HG03575 (cell line): ENCODE measurements around the gene DCDC1.

Experiments used
- ATAC-seq: cut with Tn5 transposase; IDR thresholded peaks from one replicate; pipeline ENCODE4 v1.9.1; 2021; ENCODE audit not compliant: unreplicated experiment, insufficient number of reproducible peaks, low FRiP score; ENCODE audit errors: extremely low read depth

Gene DCDC1

DNA sequence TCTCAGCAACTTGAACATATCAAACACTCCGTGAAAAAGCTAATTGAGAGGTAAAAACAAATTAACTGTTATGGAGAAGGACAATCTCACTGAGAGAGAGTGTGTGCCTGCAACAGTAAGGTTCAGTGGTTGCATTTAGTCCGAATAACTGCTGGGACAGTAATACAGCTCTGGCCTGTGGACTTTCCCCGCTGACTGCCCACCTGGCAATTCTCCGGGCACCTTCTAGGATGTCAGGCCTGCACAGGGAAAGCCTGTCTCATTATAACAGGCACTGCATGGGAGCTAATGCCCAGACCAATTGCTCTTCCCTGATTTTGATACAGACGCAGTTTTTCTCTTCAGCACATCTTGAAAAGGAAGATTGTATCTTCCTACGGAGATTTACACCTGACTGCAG, 251.0 kb downstream of the DCDC1 start:
- ATAC-seq = no peak

DNA sequence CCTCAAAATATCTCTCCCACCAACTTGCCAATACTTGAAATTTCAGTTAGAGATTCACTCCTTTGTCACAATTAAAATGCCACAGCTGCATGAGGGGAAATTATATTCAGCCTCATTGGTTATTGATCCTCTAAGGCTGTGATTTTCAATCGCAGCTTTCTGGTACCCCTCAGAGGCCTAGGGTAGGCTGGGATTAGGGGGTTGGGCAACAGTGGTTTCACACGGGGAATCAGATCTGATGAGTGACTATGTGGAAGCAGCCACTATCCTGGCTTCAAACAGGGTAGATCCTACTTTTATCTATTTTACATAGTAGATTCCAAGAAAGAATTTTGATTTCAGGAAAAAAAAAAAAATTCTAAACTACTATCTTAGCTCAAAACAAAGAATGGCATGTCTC, 252.5 kb downstream of the DCDC1 start:
- no peak for ATAC-seq

DNA sequence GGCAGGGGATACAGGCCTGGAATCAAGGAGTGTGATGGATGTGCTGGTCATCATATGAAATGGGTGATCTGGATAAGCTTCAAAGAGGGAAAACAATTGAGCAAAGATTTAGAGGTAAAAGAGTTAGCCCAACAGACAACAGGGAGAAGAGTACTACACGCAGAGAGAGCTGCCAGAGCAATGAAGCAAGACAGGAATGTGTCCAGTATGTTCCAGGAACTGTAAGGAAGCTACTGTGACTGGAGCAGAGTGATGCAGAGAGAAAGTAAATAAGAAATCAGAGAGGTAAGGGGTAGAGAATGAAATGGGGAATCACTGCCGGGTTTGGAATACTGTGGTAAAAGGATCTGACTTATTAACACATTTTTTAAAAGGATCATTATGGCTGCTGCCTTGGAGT, 255.1 kb downstream of the DCDC1 start:
- ATAC-seq = no peak

DNA sequence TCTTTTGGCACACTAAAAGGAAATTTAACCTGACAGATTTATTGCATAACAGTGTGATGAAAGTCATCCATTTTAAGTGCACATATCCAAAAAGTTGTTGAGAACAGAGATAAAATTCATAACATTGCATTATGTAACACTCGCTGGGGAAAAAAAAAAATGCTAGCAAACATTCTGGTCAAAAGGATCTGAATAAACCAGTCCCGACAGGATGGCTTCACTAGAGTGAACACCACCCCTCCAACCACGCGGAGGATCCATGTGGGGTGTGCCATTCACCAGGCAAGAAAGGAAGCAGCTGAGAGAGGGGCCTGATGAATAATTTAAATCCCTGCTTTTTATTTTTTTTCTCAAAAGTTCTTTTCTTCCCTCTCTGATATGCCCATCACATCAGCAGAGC, 258.7 kb downstream of the DCDC1 start:
- no peak for ATAC-seq

DNA sequence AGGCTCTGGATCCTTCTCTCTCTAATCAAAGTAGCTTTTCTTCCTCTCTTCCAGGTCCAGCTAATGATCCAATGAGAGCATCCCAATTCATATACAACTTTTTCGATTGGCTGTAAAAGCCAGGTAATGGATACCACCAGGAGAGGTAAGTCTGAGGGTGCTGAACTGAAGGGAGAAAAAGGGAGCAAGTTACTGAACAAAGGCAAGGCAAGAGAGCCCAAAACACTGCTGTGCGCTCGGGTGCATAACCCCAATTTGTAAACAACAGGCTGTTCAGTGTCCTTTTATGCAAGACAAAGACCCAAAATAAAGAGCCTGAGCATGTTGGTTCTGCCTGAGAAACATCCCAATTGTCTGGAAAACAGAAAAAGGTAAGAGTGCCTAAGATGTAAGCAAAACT, 260.1 kb downstream of the DCDC1 start:
- ATAC-seq = no peak

DNA sequence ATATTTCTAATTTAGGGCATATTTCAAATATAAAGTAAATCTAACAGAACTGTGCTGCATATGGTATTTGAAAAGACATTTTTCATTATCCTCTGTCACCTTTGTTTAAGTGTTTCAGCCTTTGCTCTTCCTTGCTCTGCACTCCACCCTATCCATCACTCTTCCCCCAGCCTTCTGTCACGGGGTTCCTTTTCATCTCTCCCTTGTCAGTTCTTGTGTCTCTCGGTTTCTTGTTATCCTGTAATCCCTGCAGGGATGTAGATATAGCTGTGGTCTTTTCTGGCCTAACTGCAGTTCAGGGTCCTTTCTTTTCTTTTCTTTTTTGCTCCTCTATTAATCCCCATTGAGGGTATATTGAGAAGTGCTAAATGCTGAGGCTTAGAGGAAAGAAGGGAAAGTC, 261.9 kb downstream of the DCDC1 start:
- ATAC-seq = no peak

DNA sequence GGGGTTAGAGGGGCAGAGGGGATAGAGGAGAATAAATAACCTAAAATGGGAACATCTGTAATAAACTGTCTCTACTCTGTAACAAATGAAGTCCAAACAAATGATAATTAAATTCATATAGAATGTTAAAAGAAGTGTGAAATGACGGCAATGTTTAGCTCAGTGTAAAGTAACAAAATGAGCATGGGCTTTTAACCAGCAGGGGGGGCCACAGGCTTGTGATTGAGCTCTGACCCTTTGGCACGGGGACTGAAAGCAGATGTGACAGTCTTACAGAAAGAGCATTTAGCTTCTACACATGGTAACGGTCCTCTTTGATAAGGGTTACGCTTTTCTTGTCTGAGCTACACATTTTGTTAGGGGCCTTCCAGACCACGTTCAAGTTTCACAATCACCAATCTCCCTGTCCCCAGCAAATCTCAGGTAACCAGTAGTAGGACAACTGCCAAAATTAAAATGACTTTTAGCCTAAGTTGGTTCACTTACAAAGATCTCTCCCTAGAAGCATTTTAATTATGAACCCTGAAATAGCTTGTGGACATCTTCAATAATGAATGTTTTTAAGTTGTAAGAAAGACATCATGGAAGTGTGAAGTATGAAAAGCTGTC, 262.5 kb downstream of the DCDC1 start:
- no peak for ATAC-seq

DNA sequence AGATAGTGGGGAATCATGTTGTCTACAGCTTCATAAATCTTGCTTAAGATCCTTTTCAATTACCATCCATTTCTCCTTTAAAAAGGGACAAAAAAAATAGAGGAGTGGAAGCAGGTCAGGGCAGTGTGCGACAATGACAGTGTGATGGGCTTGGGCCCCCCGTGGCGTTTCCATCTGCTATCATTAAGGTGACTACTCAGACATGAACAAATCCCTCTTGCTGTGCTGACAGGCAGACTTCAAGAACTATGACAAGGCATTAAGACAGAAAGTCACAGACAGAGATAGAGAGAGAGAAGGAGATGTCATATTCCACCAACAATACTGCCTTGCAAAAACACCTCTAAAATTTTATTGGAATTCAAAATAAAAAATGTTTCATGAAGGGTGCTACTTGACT, 263.2 kb downstream of the DCDC1 start:
- no peak for ATAC-seq

DNA sequence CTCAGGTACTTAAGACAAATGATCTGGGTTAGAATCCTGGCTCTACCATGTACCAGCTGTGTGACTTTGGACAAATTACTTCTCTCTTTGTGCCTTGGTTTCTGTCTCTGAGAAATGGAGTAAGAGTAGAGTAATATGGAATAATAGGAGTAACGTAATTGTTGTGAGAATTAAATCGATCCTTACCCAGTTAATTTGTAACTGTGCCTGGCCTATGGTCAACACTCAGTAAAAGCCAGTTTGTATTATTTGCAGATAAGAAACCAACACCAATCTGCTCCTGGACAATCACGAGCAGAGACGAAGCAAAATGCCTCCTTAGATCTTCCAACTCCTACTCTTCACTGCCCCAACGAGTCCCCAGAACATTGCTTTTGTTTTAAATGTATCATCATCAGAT, 266.7 kb downstream of the DCDC1 start:
- ATAC-seq = no peak

DNA sequence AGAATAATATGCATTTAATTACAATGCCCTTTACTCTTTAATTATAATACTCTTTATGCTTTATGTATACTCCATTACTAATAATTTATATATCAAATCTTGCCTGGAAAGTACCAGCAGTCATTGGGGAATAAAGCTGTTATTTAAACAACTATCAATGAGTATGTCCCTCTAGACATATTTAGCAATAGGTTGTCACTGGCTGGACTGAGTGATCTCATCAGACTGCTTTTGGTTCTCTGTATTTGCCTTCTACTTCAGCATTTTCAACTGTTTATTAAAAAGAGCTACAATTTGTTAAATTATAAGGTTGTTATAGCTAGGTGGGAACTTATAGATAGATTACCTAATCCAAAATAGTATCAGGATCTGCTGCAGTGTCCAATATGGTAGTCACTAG, 267.2 kb downstream of the DCDC1 start:
- no peak for ATAC-seq

DNA sequence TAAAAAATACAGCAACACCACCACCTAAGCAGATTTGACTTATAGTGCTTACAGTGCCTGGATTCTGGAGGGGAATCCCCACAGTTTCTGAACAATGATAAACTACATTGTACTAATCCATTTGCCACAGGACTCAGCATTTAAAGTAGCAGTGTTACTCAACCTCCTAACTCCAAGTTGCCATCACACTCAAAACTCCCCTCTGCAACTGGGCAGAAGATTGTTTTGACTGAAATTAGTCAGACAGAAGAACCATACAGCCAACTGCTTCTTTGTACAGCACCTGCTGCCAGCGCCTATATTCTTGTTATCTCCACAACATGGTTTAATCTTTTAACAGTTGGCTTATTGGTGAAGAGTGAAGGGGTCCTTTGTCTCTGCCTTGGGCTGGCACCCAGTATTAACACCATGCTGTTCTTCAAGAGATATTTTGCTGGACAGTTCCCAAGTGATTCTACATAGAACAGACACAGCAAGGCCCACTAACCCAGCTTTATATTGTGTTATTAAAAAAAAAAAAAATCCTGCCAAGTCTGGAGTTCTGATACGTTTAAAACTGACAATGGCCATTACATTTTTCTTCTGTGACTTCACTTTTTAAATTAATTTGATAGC, 273.2 kb downstream of the DCDC1 start:
- ATAC-seq = no peak

DNA sequence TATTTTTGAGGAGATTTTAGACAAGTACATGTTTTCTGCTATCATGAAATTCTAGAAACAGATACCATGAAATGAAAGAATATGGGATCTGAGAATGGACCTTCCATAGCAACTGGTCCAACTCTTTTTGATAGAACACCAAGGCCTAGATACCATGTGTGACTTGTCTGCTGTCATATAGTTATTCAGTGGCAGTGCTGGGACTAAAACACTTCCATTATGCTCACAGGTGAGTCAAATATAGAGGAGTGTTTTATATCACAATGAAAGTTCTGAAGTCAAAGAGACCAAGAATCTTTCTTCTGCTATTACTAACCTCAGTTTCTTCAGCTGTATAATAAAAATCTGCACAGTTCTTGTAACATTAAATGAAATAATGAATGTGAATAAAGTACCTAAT, 276.9 kb downstream of the DCDC1 start:
- ATAC-seq = no peak

DNA sequence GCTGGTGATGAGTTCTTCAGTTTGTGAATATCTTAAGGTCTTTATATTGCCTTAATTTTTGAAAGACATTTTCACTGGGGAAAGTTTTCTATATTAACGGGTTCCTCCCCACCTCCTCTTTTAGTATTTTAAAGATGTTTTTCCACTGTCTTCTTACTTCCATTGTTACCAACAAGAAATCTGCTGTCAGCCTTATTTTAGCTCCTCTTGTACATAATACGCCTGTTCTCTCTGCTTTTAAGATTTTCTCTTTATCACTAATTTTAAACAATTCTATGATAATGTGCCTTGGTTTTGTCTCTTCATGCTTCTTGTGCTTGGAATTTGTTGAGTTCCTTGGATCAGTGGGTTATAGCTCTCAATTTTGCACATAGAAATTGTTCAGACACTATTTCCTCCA, 280.4 kb downstream of the DCDC1 start:
- no peak for ATAC-seq

DNA sequence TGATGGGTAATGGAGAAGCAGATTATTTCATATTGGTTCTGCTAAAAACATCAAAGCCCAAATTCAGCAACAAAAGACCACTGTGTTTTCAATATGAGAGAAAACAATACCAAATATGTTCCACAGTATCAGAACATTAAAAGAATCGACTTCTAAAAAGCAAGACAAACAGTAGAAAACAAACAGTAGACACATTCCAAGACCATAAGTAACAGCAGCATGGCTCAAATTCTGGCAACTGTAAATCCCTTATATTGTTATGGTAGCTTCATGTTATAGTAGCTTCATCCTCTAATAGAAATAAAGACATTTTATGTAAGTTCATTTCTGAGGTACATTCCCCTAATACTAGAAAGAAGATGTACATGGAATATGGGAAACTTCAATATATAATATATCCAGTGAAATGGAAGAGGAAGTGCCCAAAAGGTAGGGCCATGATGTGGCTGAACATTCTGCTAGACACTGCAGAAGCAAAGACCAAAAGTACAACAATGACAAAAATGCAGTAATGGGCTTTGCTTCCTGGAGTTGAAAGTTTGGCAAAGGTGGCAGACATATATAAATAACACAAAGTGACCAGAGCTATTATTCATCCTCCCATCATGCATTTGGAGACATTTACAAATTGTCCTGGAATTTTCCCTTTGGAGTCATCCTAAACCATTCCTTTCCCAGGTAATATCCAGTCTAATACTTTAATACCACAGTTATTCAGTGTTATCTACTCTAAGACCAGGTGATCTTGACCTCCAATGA, 299.9 kb downstream of the DCDC1 start:
- no peak for ATAC-seq

DNA sequence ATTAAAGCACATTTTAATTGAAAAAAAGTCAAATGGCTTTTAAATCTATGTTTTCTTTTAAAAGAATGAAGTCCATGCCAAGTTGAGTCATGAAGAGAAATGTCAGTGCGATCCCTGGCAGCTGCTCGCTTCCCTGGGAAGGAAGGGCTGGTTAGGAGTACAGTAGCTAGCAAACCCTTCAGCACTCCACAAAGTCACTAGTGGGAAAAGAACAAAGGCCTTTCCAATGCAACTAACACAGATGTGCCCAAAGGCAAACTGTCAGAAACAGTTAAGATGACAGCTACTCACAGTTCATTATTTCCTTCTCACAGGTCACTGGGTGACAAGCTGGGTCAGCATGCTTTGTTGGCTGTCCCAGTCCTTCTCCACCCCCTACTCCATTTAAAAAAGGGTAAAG, 308.7 kb downstream of the DCDC1 start:
- ATAC-seq = no peak

DNA sequence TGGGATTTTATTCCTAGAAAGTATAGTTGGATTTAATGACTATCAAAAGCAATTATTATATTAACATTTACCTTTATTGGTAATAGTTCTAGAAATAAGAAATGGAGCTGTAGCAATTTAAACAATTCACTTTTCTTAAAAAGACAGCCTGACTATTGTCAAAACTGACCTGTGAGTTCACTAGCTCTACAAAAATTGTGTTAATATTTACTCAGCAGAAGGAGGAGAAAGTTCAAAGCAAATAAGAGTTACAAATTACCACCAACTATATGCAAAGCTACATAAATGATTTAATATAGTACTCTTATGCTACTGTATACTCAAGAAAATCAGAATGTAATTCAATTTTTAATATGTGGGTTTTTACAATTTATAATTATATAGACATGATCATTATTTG, 310.0 kb downstream of the DCDC1 start:
- ATAC-seq = no peak

DNA sequence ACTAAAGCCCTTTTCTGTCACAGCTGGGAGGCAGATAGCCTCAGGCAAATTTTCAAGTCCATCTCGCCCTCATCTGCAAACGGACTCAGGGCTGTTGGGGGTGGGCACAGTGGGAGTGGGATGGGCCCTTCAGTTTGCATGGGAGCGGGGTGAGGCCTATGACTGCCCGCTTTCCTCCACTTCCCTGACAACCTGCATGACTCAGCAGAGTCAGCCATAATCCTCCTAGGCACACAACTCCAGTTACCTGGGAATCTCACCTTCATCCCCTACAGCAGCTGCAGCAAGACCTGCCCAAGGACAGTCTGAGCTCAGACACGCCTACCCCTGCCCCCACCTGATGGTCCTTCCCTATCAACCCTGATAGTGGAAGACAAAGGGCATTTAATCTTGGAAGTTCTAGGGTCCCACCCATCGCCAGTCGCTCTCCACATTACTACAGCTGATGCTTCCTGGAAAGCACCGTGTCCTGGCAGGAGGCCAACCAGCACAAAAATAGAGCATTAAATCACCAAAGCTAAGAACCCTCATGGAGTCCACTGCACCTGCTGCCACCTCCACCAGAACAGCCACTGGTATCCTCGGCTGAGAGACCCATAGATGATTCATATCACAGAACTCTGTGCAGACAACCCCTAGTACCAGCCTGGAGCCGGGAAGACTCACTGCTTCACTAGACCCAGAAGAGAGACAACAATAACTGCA, 319.3 kb downstream of the DCDC1 start:
- no peak for ATAC-seq

DNA sequence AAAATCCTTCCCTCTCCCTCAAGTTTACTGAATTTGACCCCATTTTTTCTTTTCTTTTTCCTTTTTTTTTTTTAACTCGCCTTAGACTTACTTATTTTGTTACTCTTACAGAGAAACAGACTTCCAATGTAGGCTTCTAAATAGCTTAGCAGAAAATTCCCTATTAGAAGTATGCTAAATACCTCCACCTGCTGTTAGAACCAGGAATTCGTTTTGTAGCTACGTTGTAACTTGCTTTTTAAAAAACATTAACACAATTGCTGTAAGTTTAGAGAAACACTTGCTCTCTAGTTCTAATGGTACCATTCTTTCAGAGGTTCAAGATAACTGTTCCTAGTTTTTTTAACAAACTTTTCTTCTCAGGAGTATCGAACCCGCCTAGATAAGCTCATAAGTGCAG, 324.2 kb downstream of the DCDC1 start:
- no peak for ATAC-seq

DNA sequence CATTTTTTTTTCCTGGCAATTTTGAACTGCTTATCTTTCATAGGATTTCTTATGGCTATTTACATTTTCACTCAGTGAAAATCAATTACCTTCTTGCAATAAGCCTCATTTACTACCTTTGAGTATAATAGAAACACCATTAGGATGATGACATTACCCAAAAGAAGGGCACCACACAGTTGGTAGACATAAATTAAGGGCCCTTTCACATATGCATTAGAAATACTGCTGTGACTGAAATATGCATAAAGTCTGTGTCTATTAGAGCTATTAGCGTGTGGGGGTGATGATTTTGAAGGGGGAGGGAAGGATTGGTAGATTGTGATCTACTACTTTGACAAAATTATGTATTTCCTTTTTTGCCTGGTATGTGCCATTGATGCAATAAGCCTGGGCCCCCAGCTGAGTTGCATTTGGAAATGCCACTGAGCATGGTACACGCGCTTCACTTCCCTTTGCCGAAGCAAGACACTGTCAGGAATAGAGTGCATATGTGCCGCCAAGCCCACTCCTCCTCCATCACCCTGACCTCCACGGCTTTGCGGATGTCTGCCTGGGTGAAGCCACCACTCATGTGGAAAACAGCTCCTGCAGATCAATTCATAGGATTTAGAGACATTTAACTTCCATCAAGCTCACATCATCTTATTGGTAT, 339.3 kb downstream of the DCDC1 start:
- no peak for ATAC-seq

DNA sequence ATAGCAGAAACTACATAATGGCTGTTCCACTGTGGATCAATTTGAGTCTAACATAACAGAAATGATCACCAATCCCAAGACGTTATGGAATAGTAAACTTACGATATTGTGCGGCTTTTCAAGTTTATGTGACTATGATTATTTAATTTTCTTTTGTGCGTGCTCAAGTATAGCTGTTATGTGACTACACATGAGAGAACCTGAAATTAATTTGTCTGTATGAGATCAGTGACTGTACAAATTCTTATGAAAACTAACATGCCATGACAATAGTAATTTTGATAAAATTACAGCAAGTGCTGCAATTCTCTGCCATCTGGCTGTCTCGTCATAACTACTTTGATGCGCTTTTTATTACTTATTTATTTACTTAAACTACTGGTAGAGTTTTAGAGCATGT, 343.2 kb downstream of the DCDC1 start:
- no peak for ATAC-seq
